ENCODE measurements around the gene TNFRSF13B. TPM values are rescaled to one million over a fixed set of nuclear protein-coding genes. Genes with fewer than 3 reads are reported as not detected.

Gene TNFRSF13B
- total RNA-seq, 2 donors from 2014 or later, result not detected

GRCh38 chr17:16989230-16989952 is 17.5 kb upstream of the TNFRSF13B start:
- DNase-seq (ENCODE audit: low spot score), result no peak

GRCh38 chr17:16988749-16989229 is 16.9 kb upstream of the TNFRSF13B start:
- Histone ChIP-seq H3K9me3 (no peaks in the 10 kb centered on the region), H3K4me3 (no peak overlapping the region), H3K4me1 (ENCODE audit: control insufficient read depth in 1 of 2, low read depth in 2 of 2) (no peaks in the 10 kb centered on the region), H3K27me3 (replicated peaks; ENCODE audit: insufficient read depth) (no peaks in the 10 kb centered on the region), H3K36me3 (no peaks in the 10 kb centered on the region), H3K27ac (no peak overlapping the region)
- DNase-seq (ENCODE audit: low spot score) (no peak), ATAC-seq (ENCODE audit: insufficient number of reproducible peaks, low FRiP score, low read depth) (no peak)
- TF ChIP-seq, protein P1, sequence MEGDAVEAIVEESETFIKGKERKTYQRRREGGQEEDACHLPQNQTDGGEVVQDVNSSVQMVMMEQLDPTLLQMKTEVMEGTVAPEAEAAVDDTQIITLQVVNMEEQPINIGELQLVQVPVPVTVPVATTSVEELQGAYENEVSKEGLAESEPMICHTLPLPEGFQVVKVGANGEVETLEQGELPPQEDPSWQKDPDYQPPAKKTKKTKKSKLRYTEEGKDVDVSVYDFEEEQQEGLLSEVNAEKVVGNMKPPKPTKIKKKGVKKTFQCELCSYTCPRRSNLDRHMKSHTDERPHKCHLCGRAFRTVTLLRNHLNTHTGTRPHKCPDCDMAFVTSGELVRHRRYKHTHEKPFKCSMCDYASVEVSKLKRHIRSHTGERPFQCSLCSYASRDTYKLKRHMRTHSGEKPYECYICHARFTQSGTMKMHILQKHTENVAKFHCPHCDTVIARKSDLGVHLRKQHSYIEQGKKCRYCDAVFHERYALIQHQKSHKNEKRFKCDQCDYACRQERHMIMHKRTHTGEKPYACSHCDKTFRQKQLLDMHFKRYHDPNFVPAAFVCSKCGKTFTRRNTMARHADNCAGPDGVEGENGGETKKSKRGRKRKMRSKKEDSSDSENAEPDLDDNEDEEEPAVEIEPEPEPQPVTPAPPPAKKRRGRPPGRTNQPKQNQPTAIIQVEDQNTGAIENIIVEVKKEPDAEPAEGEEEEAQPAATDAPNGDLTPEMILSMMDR (IDR thresholded peaks at IDR 0.05), result no peak

More at GRCh38 chr17:16989230-16989952, 17.5 kb upstream of the TNFRSF13B start:
- no peak for ATAC-seq (ENCODE audit: insufficient number of reproducible peaks, low FRiP score, low read depth)
- H3K4me3 ChIP-seq, result no peak overlapping the region
- no peaks in the 10 kb centered on the region for H3K27me3 ChIP-seq (replicated peaks; ENCODE audit: insufficient read depth)
- TF ChIP-seq, protein P1 (IDR thresholded peaks at IDR 0.05), result no peak
- no peaks in the 10 kb centered on the region for H3K36me3 ChIP-seq
- no peaks in the 10 kb centered on the region for H3K9me3 ChIP-seq
- no peak overlapping the region for H3K27ac ChIP-seq
- no peaks in the 10 kb centered on the region for H3K4me1 ChIP-seq (ENCODE audit: control insufficient read depth in 1 of 2, low read depth in 2 of 2)

DNA sequence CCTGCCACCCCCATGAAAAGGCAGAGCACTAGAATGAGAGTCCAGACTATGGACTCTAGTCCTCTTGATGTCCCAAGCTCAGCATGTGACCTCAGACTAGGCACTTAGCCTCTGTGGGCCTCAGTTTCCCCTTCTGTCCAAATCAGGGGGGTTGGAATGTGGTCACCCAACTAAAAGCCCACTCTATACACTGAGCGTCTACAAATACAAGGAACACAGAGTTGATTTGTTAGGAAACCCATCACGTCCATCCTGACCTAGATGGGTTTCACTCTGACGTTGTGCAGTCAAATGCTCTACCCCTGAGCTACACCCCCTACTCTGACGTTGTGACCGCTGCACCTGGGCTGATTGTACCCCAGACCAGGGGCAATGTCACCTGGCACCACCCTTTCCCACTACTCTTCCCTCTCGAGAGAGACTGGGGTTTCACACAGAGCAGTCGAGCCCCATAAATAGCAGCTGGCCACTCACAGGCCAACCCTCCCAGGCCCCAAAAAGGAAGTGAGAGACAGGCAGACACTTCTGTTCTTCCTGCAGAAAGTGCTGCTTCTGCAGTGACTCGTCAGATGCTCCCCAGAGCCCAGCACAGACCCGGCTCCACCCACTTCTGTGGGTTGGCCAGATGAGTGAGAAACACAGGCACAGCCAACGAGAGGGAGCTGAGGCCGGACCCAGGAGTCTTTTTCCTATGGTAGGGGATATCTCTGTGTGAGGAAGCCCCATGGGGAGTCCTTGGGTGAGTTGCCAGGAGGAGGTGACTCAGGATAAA is 16.1 kb upstream of the TNFRSF13B start:
- H3K27ac ChIP-seq, result no peak overlapping the region
- H3K4me1 ChIP-seq (ENCODE audit: control insufficient read depth in 1 of 2, low read depth in 2 of 2), result no peaks in the 10 kb centered on the region
- H3K27me3 ChIP-seq (replicated peaks; ENCODE audit: insufficient read depth), result no peaks in the 10 kb centered on the region
- no peaks in the 10 kb centered on the region for H3K36me3 ChIP-seq
- no peaks in the 10 kb centered on the region for H3K9me3 ChIP-seq
- DNase-seq (ENCODE audit: low spot score), result no peak
- no peak overlapping the region for H3K4me3 ChIP-seq
- TF ChIP-seq, protein P1 (IDR thresholded peaks at IDR 0.05), result no peak
- no peak for ATAC-seq (ENCODE audit: insufficient number of reproducible peaks, low FRiP score, low read depth)

DNA sequence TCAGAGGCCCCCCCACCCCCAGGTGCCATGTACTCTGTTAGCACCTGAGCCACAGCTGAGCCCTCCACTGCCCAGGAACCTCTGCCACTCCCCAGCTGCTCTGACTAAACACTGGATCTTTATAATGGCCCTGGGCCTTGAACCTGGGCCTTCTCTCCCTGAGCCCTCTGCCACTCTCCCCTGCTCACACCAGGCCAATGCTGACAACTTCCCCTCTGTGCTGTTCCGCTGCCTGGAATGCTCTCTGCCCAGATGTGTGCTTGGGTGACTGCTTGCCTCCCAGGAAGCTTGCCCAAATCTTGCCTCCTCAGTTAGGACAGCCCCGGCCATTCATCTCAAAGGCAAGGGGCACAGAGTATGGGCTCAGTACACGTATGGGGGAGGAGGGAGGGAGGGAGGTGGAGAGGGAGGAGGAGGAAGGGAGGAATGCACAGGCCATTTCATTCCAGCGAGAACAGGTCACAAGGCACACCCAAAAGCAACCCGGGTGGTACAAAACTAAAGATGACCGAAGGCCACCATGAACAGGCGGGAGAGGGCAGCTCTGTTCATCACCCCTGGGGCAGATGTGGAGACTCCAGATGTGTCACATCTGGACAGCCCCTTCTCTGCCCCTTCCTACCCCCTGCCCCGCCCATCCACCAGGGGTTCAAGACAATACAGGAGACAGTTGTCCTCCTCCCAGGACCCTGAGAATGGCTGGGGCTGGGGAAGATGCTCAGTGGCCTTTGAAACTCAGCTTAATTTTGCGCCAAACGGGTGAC is 15.3 kb upstream of the TNFRSF13B start:
- DNase-seq (ENCODE audit: low spot score), result no peak

More for the DNA sequence above, 15.3 kb upstream of the TNFRSF13B start:
- Histone ChIP-seq H3K9me3 (no peaks in the 10 kb centered on the region), H3K27ac (no peak overlapping the region), H3K4me1 (ENCODE audit: control insufficient read depth in 1 of 2, low read depth in 2 of 2) (no peaks in the 10 kb centered on the region), H3K27me3 (replicated peaks; ENCODE audit: insufficient read depth) (no peaks in the 10 kb centered on the region), H3K4me3 (no peak overlapping the region), H3K36me3 (no peaks in the 10 kb centered on the region)
- TF ChIP-seq, protein P1 (IDR thresholded peaks at IDR 0.05), result no peak
- ATAC-seq (ENCODE audit: insufficient number of reproducible peaks, low FRiP score, low read depth), result no peak
